Measurements from ENCODE around the gene ETHE1.

ETHE1 gene

DNA sequence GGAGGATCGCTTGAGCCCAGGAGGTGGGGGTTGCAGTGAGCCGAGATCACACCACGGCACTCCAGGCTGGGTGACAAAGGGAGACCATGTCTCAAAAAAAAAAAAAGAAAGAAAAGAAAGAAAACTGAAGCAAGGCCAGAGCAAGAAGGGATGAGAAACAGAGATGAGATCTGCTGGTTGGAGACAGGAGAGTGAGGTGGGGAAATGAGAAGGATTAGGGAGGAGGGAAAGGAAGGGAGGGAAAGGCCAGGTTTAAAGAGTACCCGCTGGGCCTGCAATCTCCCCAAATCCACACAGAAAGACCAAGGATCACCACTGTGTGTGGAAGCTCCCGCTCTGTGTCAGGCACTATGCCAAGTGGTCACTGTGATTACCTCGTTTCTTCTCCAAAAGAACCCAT lies 45.3 kb downstream of the ETHE1 start:
- TF ChIP-seq, protein P1, sequence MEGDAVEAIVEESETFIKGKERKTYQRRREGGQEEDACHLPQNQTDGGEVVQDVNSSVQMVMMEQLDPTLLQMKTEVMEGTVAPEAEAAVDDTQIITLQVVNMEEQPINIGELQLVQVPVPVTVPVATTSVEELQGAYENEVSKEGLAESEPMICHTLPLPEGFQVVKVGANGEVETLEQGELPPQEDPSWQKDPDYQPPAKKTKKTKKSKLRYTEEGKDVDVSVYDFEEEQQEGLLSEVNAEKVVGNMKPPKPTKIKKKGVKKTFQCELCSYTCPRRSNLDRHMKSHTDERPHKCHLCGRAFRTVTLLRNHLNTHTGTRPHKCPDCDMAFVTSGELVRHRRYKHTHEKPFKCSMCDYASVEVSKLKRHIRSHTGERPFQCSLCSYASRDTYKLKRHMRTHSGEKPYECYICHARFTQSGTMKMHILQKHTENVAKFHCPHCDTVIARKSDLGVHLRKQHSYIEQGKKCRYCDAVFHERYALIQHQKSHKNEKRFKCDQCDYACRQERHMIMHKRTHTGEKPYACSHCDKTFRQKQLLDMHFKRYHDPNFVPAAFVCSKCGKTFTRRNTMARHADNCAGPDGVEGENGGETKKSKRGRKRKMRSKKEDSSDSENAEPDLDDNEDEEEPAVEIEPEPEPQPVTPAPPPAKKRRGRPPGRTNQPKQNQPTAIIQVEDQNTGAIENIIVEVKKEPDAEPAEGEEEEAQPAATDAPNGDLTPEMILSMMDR (conservative IDR thresholded peaks at IDR 0.05; ENCODE audit: low read depth, low read length): no peak
- no peak overlapping the region for H3K4me3 ChIP-seq (ENCODE audit: low read length)
- DNase-seq (ENCODE audit: low read depth): no peak

DNA sequence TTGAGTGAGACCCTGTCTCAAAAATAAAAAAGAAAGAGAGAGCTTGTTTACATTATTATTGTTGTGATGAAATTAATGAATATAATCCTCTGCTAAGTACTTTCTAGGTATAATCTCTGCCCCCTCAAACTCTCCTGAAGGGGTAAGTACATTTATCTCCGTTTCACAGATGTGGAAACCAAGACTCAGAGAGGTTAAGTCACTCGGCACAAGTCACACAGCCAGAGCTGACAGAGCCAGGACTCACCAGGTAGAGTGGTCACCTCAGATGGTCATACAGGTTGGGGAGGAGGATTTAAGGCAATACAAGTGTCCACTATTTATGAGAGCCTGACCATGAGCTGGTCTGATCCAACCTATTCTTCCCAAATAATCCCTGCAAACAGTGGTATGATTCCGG lies 46.4 kb downstream of the ETHE1 start:
- TF ChIP-seq, protein P1 (conservative IDR thresholded peaks at IDR 0.05; ENCODE audit: low read depth, low read length): no peak

DNA sequence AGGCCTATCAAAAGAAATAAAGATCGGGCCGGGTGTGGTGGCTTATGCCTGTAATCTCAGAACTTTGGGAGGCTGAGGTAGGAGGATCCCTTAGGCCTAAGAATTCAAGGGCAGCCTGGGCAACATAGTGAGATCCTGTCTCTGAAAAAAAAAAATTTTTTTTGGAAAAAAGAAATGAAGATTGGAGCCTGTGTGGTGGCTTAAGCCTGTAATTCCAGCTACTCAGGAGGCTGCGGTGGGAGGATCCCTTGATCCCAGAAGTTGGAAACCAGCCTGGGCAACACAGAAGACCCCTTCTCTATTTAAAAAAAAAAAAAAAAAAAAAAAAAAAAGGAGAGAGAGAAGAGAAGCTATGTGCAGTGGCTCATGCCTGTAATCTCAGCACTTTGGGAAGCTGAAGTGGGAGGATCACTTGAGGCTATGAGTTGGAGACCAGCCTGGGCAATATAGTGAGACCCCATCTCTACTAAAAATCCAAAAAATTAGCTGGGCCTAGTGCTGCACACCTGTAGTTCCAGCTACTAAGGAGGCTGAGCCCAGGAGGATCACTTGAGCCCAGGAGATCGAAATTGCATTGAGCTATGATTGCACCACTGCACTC lies 46.9 kb downstream of the ETHE1 start:
- no peak for DNase-seq (ENCODE audit: low read depth)
- no peak overlapping the region for H3K4me3 ChIP-seq (ENCODE audit: low read length)
- TF ChIP-seq, protein P1 (conservative IDR thresholded peaks at IDR 0.05; ENCODE audit: low read depth, low read length): no peak

More for the DNA sequence above, 46.4 kb downstream of the ETHE1 start:
- H3K4me3 ChIP-seq (ENCODE audit: low read length): no peak overlapping the region
- no peak for DNase-seq (ENCODE audit: low read depth)

DNA sequence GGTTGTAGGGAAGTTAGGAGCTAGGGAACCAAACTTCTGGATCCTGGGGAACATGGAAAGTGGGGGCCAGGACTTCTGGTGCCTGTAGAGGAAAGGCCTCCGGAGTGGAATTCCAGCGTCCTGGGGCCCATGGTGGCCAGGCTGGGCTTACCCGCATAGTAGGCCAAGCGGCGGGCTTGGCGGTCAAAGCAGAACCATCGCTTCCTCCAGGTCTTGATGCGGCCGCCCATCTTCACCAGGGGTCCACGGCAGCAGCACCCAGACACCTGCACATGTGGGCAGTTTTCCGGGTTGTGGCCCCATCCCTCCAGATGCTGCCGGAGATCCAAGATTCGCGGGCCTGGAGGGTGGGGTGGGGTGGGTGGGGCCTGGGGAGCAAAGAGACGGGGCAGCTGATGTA lies 47.8 kb downstream of the ETHE1 start:
- DNase-seq (ENCODE audit: low read depth): no peak
- H3K4me3 ChIP-seq (ENCODE audit: low read length): no peak overlapping the region
- TF ChIP-seq, protein P1 (conservative IDR thresholded peaks at IDR 0.05; ENCODE audit: low read depth, low read length): no peak

DNA sequence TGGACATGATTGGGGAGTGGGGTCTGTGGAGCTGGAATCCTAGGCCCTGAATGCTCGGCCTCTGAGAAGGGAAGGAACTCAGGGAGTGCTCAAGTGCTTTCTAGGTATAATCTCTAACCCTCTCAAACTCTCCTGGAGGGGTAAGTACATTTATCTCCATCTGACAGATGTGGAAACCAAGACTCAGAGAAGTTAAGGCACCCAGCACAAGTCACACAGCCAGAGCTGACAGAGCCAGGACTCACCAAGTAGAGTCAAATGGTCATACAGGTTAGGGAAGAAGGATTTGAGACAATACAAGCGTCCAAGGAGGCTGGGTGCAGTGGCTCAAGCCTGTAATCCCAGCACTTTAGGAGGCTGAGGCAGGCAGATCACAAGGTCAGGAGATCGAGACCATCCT lies 48.7 kb downstream of the ETHE1 start:
- no peak for DNase-seq (ENCODE audit: low read depth)
- H3K4me3 ChIP-seq (ENCODE audit: low read length): no peak overlapping the region
- TF ChIP-seq, protein P1 (conservative IDR thresholded peaks at IDR 0.05; ENCODE audit: low read depth, low read length): no peak

DNA sequence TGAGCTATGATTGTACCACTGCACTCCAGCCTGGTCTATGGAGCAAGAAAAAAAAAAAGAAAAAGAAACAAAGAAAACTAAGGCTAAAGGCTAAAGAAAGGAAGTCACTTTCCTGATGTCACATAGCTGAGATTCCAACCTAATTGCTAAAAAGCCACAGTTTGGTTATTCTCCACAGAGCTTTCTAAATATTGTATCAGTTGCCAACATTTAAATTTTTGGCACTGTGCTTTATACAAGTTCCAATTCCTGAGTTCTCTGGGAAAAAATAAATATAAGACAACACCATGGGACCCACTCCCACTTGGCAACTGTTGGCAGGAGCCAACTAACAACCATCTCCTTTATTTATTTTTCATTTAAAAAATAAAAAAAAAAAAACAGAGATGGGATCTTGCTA lies 50.4 kb downstream of the ETHE1 start:
- TF ChIP-seq, protein P1 (conservative IDR thresholded peaks at IDR 0.05; ENCODE audit: low read depth, low read length): no peak
- H3K4me3 ChIP-seq (ENCODE audit: low read length): no peak overlapping the region
- DNase-seq (ENCODE audit: low read depth): peak; percentile 39

DNA sequence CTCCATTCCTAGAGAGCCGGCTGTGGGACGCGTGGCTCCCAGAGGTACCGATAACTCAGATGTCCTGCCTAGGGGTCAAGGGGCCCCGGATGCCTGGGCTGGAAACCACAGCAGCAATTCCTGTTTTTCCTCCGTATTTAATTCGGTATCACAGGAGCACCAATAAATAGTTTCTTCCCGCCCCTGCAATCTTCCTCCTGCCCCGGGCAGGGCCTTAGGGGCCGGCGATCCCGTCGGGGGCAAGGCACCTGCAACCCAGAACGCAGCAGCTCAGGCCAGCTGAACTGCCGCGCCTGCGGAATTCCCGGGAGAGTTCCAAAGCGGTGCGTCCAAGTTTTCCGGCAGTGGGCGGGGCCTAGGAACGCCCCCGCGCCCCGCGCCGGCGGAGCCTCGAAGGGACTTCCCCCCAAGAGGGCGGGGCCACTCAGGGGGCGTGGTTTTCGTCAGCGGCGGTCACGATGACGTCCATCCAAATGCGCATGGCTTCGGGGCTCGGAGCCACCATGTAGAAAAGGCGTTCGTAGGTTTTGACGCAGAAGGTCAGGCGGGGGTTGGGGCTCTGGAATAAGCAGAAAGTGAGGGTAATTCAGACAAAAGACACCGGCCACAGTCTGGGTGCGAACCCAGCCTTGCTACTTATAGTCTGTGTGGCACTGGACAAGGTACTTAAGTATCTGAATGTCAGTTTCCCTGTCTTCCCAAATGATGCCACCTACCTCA lies 51.9 kb downstream of the ETHE1 start:
- TF ChIP-seq, protein P1 (conservative IDR thresholded peaks at IDR 0.05; ENCODE audit: low read depth, low read length): no peak
- DNase-seq (ENCODE audit: low read depth): peak; percentile 64
- H3K4me3 ChIP-seq (ENCODE audit: low read length): peak overlapping the region; percentile 45

Data from retinal pigment epithelial cell (primary cell).